Neural cell (in vitro differentiated cells): ENCODE results near the gene PEX13. TPM values are rescaled to one million over a fixed set of nuclear protein-coding genes. Genes with fewer than 3 reads are reported as not detected.

Experiments used
- H2AFZ ChIP-seq: fragments of 200-600, 300-800 bp; sonication (generic), shearing (Covaris generic); 2 replicates; pipeline ENCODE4 v1.6.0; 2014; ENCODE audit warnings: low read depth, mild to moderate bottlenecking, antibody characterized with exemption, low read length, moderate library complexity
- H3F3A ChIP-seq: fragments of 200-600 bp; shearing (Covaris generic); 2 replicates; pipeline ENCODE4 v1.6.1; 2016; ENCODE audit warnings: mild to moderate bottlenecking, moderate library complexity, mixed read lengths, antibody characterized with exemption, low read length; ENCODE audit not compliant: insufficient read depth, poor library complexity, severe bottlenecking
- H3K27ac ChIP-seq: fragments of 200-600, 300-800 bp; sonication (generic), shearing (Covaris generic); 2 replicates; pipeline ENCODE4 v1.5.1; 2014; ENCODE audit warnings: mild to moderate bottlenecking, low read length, moderate library complexity
- H3K27me3 ChIP-seq: fragments of 300-800, 200-600 bp; sonication (generic), shearing (Covaris generic); 2 replicates; pipeline ENCODE4 v1.6.0; 2014; ENCODE audit warnings: mild to moderate bottlenecking, low read depth, low read length, moderate library complexity; ENCODE audit not compliant: insufficient read depth
- H3K36me3 ChIP-seq: fragments of 300-800, 200-600 bp; sonication (generic), shearing (Covaris generic); 2 replicates; pipeline ENCODE4 v1.5.1; 2014; ENCODE audit warnings: mild to moderate bottlenecking, antibody characterized with exemption, low read length, moderate library complexity; ENCODE audit not compliant: insufficient read depth
- H3K4me2 ChIP-seq: fragments of 300-800, 200-600 bp; sonication (generic), shearing (Covaris generic); 2 replicates; pipeline ENCODE4 v1.6.0; 2014; ENCODE audit warnings: mild to moderate bottlenecking, low read length
- H3K4me3 ChIP-seq: fragments of 300-800, 200-600 bp; sonication (generic), shearing (Covaris generic); 2 replicates; pipeline ENCODE4 v1.5.1; 2014; ENCODE audit warnings: mild to moderate bottlenecking, low read length, moderate library complexity
- H3K79me2 ChIP-seq: fragments of 200-600 bp; shearing (Covaris generic); replicated peaks from 2 replicates; pipeline ENCODE4 v1.6.0; 2014; ENCODE audit warnings: mild to moderate bottlenecking, low read length, moderate library complexity; ENCODE audit not compliant: insufficient read depth
- H3K9ac ChIP-seq: fragments of 300-800, 200-600 bp; sonication (generic), shearing (Covaris generic); 2 replicates; pipeline ENCODE4 v1.6.1; 2016; ENCODE audit warnings: mild to moderate bottlenecking, low read length, mixed read lengths
- H3K9me2 ChIP-seq: fragments of 200-600 bp; shearing (Covaris generic); 2 replicates; pipeline ENCODE4 v1.6.1; 2016; ENCODE audit warnings: mild to moderate bottlenecking, low read length, mixed read lengths; ENCODE audit not compliant: insufficient read depth
- H3K9me3 ChIP-seq: fragments of 200-600, 300-800 bp; sonication (generic), shearing (Covaris generic); 2 replicates; pipeline ENCODE4 v1.6.1; 2016; ENCODE audit warnings: mild to moderate bottlenecking, mixed run types, low read length, moderate library complexity, mixed read lengths
- H4K20me1 ChIP-seq: fragments of 200-600 bp; shearing (Covaris generic); 2 replicates; pipeline ENCODE4 v1.6.1; 2016; ENCODE audit warnings: mild to moderate bottlenecking, mixed run types; ENCODE audit not compliant: insufficient read depth
- EP300 ChIP-seq: fragments of 450-650 bp; conservative IDR thresholded peaks from 2 replicates; pipeline ENCODE4 v1.6.1; 2014; ENCODE audit warnings: antibody characterized with exemption, mild to moderate bottlenecking, moderate library complexity; ENCODE audit not compliant: poor library complexity, severe bottlenecking
- EZH2 ChIP-seq: fragments of 200-600, 300-800 bp; shearing (Covaris generic), sonication (generic); IDR thresholded peaks from 2 replicates; pipeline ENCODE4 v1.6.1; 2014; ENCODE audit warnings: antibody characterized with exemption, low read length, borderline replicate concordance, mild to moderate bottlenecking; ENCODE audit not compliant: insufficient read depth, poor library complexity, severe bottlenecking
- MXI1 ChIP-seq: fragments of 450-650 bp; conservative IDR thresholded peaks from 2 replicates; pipeline ENCODE4 v1.6.1; 2014; ENCODE audit warnings: antibody characterized with exemption, mild to moderate bottlenecking; ENCODE audit not compliant: poor library complexity, severe bottlenecking
- POLR2AphosphoS5 ChIP-seq: IDR thresholded peaks from 2 replicates; pipeline ENCODE4 v1.6.1; 2012
- RAD21 ChIP-seq: fragments of 450-650 bp; conservative IDR thresholded peaks from 2 replicates; pipeline ENCODE4 v1.6.1; 2014; ENCODE audit warnings: antibody characterized with exemption, mild to moderate bottlenecking, moderate library complexity
- SMC3 ChIP-seq: fragments of 450-650 bp; conservative IDR thresholded peaks from 2 replicates; pipeline ENCODE4 v1.6.1; 2014; ENCODE audit warnings: antibody characterized with exemption, mild to moderate bottlenecking, moderate library complexity; ENCODE audit not compliant: poor library complexity
- TAF1 ChIP-seq: IDR thresholded peaks from 2 replicates; pipeline ENCODE4 v1.6.1; 2012; ENCODE audit warnings: low read depth
- polyA plus RNA-seq: library from polyadenylated mRNA; depleted of rRNA; stranded (reverse); fragments of >200 nt; gene quantifications from 2 replicates; pipeline ENCODE4 v1.2.3, GENCODE V29; 2014
- TF ChIP-seq, protein P1 (sequence below): fragments of 450-650 bp; IDR thresholded peaks from 2 replicates; pipeline ENCODE4 v1.5.1; 2014; ENCODE audit warnings: antibody characterized with exemption, mild to moderate bottlenecking, moderate library complexity; ENCODE audit not compliant: poor library complexity, severe bottlenecking
- TF ChIP-seq, protein P2 (sequence below): IDR thresholded peaks from 2 replicates; pipeline ENCODE4 v1.6.1; 2012; ENCODE audit warnings: borderline replicate concordance

PEX13 gene
- polyA plus RNA-seq, 1 donor from 2014 or later, result 95.6 TPM

- TF ChIP-seq, protein P1, sequence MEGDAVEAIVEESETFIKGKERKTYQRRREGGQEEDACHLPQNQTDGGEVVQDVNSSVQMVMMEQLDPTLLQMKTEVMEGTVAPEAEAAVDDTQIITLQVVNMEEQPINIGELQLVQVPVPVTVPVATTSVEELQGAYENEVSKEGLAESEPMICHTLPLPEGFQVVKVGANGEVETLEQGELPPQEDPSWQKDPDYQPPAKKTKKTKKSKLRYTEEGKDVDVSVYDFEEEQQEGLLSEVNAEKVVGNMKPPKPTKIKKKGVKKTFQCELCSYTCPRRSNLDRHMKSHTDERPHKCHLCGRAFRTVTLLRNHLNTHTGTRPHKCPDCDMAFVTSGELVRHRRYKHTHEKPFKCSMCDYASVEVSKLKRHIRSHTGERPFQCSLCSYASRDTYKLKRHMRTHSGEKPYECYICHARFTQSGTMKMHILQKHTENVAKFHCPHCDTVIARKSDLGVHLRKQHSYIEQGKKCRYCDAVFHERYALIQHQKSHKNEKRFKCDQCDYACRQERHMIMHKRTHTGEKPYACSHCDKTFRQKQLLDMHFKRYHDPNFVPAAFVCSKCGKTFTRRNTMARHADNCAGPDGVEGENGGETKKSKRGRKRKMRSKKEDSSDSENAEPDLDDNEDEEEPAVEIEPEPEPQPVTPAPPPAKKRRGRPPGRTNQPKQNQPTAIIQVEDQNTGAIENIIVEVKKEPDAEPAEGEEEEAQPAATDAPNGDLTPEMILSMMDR, result no peak
- no peak for TF ChIP-seq POLR2AphosphoS5
- TF ChIP-seq, protein P2, sequence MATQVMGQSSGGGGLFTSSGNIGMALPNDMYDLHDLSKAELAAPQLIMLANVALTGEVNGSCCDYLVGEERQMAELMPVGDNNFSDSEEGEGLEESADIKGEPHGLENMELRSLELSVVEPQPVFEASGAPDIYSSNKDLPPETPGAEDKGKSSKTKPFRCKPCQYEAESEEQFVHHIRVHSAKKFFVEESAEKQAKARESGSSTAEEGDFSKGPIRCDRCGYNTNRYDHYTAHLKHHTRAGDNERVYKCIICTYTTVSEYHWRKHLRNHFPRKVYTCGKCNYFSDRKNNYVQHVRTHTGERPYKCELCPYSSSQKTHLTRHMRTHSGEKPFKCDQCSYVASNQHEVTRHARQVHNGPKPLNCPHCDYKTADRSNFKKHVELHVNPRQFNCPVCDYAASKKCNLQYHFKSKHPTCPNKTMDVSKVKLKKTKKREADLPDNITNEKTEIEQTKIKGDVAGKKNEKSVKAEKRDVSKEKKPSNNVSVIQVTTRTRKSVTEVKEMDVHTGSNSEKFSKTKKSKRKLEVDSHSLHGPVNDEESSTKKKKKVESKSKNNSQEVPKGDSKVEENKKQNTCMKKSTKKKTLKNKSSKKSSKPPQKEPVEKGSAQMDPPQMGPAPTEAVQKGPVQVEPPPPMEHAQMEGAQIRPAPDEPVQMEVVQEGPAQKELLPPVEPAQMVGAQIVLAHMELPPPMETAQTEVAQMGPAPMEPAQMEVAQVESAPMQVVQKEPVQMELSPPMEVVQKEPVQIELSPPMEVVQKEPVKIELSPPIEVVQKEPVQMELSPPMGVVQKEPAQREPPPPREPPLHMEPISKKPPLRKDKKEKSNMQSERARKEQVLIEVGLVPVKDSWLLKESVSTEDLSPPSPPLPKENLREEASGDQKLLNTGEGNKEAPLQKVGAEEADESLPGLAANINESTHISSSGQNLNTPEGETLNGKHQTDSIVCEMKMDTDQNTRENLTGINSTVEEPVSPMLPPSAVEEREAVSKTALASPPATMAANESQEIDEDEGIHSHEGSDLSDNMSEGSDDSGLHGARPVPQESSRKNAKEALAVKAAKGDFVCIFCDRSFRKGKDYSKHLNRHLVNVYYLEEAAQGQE, result no peak
- TF ChIP-seq SMC3, result no peak
- no peak for TF ChIP-seq RAD21
- TF ChIP-seq EP300, result no peak
- TF ChIP-seq MXI1, result no peak
- no peak for TF ChIP-seq TAF1
- TF ChIP-seq EZH2, result no peak
- Histone ChIP-seq H3K9ac (no peak overlapping the region), H3K4me2 (no peak overlapping the region), H3K27me3 (no peaks in the 10 kb centered on the region), H3K9me3 (no peaks in the 10 kb centered on the region), H3K27ac (no peak overlapping the region), H2AFZ (no peak overlapping the region), H4K20me1 (no peaks in the 10 kb centered on the region), H3K9me2 (no peaks in the 10 kb centered on the region), H3K36me3 (no peaks in the 10 kb centered on the region), H3K4me3 (no peak overlapping the region), H3F3A (no peaks in the 10 kb centered on the region), H3K79me2 (no peaks in the 10 kb centered on the region)
Measured at GRCh38 chr2:60989259-60989658, 28.3 kb upstream of the PEX13 start.

GRCh38 chr2:60991644-60992043, 25.9 kb upstream of the PEX13 start:
- H3F3A ChIP-seq, result no peaks in the 10 kb centered on the region

More at GRCh38 chr2:60991644-60992043, 25.9 kb upstream of the PEX13 start:
- Histone ChIP-seq H4K20me1 (no peaks in the 10 kb centered on the region), H3K27ac (no peak overlapping the region), H3K9me3 (no peaks in the 10 kb centered on the region), H3K27me3 (no peaks in the 10 kb centered on the region), H3K36me3 (no peaks in the 10 kb centered on the region), H3K79me2 (no peaks in the 10 kb centered on the region), H3K9ac (no peak overlapping the region), H3K4me3 (no peak overlapping the region), H2AFZ (no peak overlapping the region), H3K4me2 (no peak overlapping the region), H3K9me2 (no peaks in the 10 kb centered on the region)
- TF ChIP-seq, protein P2, result no peak
- TF ChIP-seq POLR2AphosphoS5 (no peak), SMC3 (no peak), MXI1 (no peak), EP300 (no peak), EZH2 (no peak), TAF1 (no peak), RAD21 (no peak)
- TF ChIP-seq, protein P1, result no peak
